Measurements from ENCODE around the gene TSR3.
A peak's percentile ranks its signal among the peaks of the same experiment; 100 is the strongest.

The TSR3 gene

DNA sequence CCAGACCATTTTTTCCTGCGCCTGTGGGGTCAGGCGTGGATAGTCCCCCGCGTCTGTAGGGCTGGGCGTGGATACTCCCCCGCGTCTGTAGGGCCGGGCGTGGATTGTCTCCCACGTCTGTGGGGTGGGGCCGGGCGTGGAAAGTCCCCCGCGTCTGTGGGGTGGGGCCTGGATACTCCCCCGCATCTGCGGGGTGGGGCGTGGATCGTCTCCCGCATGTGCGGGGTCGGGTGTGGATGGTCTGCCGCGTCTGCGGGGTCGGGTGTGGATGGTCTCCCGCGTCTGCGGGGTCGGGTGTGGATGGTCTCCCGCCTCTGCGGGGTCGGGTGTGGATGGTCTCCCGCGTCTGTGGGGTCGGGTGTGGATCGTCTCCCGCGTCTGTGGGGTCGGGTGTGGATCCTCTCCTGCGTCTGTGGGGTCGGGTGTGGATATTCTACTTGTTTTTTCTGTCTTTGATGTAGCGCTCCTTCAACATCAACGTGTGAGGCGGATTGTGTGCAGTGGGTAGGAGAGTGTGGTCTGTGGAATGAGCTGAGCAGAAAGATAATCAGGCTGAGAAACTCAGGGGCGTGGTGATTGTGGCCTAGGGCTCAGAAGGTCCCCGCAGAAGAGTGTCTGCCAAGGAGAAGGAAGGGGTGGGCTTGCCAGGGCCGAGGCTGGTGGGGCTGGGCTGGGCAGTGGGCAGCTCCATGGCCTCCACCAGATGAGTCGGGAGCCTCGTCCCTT lies 3.3 kb upstream of the TSR3 start:
- DNase-seq (ENCODE audit: low read depth in 2 of 2) = no peak

DNA sequence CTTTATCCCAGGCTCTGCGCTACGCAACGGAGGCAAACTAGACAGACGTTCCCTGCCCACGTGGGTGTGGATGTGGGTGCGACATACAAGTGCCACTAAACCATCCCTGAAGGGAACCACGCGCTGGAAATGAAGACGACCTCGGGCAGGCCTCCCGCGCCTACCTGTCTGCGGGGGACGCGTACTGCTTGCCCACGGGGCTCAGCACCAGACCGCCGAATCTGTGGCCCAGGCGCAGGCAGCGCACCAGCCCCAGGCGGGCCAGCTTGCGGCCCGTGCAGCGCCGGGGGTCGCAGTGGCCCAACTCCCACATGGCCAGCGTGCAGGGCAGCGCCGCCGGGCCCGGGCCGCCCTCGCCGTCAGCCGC lies 480 bp downstream of the TSR3 start:
- DNase-seq (ENCODE audit: low read depth in 2 of 2) = no peak

DNA sequence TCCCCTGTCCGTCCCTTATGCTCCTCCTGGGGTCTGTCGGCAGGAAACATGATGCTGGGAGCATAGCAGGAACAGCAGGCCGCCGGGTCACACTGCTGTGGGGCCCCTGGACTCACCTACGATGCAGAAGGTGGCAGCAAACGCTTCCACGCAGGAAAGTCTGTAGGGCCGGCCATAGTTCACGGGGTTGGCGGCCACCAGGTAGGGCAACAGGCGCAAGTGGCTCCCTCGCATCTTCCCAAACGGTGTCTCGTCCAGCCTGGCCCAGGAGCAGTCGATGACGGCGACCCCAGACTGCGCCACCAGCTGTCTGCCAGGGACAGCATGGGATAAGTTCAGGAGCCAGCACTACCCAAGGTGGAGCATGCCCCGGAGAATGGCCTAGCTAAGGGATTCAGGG lies 987 bp downstream of the TSR3 start:
- DNase-seq (ENCODE audit: low read depth in 2 of 2) = no peak

DNA sequence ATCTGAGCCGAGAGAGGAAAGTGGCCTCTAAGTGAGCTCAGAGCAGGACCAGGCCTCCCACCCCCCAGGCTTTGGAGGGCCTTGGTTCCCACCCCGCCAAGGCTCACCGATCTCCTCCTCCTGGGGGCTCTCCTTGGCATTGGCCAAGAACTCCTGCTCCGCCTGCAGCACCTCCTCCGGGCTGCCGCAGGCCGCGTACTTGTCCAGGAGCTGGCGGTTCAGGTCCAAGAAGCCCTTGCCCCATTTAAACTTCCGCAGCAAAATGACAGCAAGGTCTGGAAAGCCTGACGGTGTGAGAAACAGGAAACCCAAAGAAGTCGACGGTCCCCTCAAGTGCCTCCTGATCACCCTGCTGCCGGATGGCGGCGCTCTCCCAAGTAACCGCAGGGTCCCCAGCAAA lies 1.7 kb downstream of the TSR3 start:
- DNase-seq (ENCODE audit: low read depth in 2 of 2) = no peak

DNA sequence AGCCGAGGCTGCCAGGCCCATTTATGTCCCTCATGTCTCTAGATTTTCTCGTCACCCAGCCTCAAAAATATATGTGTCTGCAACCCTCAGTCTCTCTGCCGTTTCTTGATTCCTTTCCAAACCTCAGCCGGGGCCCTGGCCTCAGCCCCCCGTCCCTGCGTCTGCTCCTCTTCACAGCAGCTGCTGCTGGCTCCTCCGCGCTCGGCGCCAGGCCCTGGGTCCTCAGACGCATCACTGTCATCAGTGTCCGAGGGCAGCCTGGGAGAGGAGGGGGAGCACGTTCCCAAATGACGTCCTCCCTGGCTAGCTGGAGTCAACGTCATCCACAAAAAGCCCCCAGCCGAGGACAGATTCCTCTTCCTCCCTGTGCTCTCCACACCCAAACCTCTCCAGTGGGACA lies 2.3 kb downstream of the TSR3 start:
- DNase-seq (ENCODE audit: low read depth in 2 of 2) = no peak

DNA sequence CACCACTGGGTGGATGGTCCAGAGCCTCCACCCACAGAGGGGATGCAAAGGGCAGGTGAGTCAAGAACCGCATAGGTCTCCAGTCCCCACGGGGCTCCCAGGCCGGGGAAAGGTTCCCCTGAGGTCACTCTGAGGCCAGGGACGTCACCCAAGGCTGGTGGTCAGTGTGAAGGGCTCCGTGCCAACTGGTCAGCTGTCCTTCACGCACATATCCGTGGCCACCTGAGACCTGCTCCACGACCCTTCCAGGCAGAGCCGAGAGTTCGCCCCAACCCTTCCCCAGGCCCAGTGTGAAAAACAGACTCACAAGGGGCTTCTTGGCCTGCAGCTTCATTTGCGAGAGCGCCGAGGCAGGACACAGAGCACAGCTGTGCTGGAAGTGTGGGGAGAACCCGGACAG lies 2.8 kb downstream of the TSR3 start:
- no peak for DNase-seq (ENCODE audit: low read depth in 2 of 2)

DNA sequence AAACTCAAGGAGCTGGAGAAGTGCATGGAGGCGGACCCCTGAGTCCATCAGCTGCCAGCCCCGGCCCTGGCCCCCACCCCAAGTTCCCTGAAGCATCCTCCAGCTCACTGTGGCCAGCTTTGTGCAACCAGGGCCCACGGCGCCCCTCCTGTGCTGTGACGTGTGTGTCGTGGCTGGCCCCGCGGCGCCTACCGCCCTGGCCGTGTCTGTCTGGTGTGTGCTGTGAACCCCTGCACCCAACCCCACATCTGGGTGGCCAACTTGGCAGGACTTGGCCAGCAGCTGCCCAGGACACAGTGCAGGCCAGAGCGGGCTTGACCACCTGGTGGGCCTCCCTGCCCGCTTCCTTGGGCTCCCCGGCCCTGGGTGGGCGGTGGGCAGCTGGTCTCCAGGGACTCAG lies 3.2 kb downstream of the TSR3 start:
- no peak for DNase-seq (ENCODE audit: low read depth in 2 of 2)

DNA sequence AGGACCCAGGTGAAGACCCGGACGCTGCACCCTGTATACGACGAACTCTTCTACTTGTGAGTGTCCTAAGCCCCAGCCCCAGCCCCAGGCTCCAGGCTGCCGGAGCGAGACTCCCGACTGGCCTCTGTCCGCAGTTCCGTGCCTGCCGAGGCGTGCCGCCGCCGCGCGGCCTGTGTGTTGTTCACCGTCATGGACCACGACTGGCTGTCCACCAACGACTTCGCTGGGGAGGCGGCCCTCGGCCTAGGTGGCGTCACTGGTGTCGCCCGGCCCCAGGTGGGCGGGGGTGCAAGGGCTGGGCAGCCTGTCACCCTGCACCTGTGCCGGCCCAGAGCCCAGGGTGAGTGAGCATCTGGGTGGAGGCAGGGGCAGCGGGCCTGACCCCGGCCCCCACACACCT lies 3.7 kb downstream of the TSR3 start:
- DNase-seq (ENCODE audit: low read depth in 2 of 2) = no peak

DNA sequence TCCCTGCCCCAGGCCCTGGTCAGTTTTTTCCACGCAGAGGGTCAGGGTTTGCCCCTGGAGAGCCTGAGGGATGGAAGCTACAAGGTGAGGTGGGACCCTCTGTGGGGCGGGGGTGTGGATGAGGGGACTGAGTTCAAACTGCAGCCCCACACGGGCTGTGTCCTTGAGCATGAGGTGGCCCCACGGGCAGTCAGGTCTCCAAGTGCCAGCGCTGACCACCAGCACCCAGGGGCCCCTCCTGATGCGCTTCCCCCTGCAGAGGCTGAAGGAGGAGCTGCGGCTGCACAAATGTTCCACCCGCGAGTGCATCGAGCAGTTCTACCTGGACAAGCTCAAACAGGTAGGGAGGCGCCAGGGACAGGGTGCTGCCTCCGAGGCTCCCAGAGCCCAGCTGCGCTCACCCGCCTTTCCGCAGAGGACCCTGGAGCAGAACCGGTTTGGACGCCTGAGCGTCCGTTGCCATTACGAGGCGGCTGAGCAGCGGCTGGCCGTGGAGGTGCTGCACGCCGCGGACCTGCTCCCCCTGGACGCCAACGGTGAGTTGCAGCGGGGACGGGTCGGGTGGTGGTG lies 4.3 kb downstream of the TSR3 start:
- DNase-seq (ENCODE audit: low read depth in 2 of 2) = no peak

DNA sequence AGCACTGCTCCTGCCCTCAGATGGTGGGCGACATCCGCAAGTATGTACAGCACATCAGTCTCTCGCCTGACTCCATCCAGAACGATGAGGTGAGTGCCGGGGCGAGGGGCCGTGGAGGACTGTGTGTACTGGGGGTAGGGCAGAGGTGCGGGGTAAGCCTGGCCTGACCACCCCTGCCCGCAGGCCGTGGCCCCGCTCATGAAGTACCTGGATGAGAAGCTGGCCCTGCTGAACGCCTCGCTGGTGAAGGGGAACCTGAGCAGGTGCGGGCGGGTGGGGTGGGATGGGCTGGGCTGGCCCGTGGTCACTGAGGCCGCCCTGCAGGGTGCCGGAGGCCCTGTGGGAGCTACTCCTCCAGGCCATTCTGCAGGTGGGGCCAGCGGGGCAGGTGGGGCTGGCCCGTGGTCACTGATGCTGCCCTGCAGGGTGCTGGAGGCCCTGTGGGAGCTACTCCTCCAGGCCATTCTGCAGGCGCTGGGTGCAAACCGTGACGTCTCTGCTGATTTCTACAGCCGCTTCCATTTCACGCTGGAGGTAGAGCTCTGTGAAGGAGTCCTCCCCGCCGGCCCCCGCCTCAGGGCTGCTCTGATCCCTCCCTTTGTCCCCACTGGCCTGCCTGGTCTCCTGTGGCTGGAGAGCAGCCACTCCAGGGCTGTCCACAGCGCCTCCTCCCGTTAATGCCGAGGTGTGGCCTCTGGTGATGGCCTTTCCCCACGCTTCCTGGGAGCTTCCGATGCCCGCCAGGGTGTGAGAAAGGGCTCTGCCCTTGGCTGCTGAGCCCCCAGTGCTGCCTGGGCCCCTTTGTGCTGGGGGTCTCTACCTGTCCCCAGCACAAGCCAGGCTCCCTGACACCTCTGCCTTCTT lies 5.0 kb downstream of the TSR3 start:
- DNase-seq (ENCODE audit: low read depth in 2 of 2) = no peak

DNA sequence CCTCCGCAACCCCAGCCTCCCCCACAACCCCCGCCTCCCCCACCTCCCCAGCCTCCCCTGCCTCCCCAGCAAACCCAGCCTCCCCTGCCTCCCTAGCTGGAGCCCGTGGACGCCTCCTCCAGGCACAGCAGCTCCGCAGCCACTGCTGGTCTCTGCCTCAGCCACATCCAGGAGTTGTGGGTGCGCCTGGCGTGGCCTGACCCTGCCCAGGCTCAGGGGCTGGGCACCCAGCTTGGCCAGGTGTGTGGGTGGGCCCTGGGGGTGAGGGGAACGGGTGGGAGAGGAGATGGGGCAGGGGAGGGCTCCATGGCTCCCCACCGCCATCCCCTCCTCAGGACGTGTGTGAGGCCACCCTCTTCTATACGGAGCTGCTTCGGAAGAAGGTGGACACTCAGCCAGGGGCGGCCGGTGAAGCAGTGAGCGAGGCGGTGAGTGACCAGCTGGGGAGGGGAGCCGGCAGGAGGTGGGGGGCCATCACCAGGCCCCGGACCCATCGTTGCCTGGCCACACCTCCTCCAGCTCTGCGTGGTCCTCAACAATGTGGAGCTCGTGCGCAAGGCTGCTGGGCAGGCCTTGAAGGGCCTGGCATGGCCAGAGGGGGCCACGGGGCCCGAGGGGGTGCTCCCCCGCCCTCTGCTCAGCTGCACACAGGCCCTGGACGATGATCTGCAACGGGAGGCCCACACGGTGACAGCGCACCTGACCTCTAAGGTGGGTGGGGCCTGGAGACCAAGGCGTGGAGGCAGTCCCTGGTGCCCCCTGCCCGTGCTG lies 5.8 kb downstream of the TSR3 start:
- no peak for DNase-seq (ENCODE audit: low read depth in 2 of 2)

DNA sequence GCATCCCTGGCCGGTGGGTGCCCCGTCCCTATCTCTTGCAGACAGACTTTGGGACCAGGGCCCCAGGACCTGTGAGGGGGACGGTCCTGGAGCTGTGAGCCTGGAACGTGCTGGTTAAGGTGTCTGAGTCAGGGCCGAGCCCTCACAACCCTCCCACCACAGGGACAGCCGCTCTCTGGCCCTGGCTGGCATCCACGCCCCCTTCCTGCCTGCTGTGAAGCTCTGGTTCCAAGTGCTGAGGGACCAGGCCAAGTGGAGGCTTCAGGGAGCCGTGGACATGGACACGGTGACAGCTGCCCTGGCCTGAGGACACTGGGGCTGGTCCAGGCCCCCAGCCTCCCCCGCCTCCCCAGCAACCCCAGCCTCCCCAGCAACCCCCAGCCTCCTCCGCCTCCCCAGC lies 6.6 kb downstream of the TSR3 start:
- no peak for DNase-seq (ENCODE audit: low read depth in 2 of 2)

DNA sequence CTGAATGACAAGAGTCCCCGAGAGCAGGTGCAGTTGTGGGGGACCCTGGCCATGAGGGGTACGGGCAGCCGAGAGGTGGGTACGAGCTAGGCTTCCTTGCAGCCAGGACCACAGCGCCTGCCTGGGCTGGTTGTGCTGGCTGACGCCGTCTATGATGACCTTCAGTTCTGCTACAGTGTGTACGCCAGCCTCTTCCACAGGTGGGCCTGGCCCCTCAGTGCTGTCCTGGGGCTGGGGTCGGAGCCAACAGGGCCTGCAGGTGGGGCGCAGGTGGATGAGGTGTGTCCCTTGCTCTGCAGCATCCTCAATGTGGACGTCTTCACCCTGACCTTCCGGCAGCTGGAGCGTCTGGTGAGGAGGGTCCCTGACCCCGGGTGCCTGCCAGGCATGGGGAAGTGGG lies 7.2 kb downstream of the TSR3 start:
- no peak for DNase-seq (ENCODE audit: low read depth in 2 of 2)

DNA sequence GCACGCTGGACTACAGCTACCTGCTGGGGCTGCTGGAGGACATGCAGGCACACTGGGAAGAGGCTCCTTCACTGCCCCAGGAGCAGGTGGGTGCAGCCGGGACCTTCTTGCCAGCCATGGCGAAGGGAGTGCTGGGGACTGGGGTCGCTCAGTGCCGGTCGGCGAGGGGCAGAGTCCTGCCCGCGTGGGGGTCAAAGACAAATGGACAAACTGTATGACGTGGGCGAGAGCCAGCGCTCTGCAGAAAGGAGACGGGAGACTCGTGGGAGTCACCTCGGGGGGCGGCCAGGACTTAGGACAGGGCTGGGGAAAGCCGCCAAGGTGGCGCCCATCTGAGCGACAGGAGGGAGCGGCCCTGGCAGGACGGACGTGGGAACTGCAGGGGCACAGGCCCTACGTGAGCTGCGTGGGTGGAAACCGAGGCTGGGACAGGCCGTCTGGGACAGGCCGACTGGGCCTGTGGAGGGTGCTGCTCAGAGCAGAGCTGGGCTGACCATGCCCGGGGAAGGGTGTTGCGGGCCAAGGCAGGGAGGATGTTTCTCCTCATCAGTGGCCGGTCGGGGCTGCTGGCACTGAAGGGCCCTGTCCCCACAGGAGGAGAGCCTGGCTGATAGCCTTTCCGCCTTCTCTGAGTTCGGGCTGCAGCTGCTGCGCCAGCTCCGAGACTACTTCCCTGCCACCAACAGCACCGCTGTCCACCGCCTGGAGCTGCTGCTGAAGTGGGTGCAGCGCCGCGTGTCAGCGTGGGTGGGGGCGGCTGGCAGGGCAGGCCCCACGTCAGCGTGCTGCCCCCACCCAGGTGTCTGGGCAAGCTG lies 8.0 kb downstream of the TSR3 start:
- DNase-seq (ENCODE audit: low read depth in 2 of 2) = no peak

DNA sequence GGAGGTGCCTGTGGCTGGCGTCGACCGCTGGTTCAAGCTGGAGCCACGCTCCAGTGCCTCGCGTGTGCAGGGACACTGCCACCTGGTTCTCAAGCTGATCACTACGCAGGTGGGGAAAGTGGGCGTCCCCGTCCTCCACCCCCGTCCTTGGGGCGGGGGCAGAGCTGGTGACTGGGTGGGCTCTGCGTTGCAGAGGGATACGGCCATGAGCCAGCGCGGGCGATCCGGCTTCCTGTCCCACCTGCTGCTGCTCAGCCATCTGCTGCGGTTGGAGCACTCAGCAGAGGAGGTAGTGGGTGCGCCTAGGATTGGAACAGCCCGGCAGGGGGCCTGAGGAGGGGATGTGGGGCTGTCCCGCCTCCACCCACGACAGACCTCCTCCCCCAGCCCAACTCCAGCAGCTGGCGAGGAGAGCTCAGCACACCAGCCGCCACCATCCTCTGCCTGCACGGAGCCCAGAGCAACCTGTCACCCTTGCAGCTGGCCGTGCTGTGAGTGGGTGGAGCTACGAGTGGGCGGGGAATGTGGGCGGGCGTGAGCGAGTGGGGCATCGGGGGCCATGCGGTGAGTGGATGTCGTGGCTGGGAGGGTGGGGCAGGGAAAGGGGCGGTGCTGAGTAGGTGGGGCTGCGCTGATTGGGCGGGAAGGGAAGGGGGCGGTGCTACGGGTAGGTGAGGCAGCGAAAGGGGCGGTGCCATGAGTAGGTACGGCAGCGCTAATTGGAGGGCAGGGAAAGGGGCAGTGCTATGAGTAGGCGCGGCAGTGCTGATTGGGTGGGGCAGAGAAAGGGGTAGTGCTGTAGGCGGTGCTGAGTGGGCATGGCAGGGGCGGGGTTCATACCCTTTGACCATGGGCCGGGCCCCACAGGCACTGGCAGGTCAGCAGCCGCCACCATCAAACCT lies 8.9 kb downstream of the TSR3 start:
- DNase-seq (ENCODE audit: low read depth in 2 of 2) = peak; percentile 87 to 89

DNA sequence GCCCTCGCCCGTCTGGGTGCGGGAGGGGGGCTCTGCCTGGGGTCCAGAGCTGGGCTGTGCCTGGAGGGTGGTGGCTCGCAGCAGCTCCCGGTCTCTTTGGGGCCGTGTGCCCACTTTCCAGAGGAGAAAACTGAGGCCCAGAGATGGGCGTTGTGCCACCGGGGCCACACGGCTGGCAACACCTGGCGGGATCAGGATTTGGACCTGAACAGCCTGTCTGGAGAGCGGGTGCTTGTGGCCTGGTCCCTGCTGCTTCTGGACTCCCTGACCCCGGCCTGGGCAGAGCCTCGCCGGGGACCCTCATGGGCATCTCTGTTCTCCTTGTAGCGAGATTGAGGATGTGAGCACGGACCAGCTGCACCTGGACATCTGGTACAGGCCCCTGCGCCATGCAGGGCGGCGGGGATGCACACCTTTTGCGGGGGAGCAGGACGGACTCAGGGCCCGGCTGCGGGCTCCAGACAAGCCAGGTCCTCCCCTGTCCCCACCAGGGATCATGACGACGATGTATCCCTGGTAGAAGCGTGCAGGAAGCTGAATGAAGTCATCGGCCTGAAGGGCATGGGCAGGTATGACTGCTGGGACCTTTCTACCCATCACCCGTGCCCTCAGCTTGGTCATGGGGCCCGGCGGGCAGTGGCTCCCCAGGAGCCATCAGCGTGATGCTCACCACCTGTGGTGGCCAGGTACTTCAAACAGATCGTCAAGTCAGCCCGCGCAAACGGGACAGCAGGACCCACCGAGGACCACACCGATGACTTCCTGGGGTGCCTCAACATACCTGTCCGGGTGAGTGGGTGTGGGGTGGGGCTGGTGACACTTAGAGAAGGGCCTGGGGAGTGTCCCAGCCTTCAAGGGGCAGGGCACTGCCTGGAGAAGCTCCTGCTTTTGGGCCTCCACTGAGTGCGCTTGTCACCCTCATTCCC lies 9.9 kb downstream of the TSR3 start:
- no peak for DNase-seq (ENCODE audit: low read depth in 2 of 2)

DNA sequence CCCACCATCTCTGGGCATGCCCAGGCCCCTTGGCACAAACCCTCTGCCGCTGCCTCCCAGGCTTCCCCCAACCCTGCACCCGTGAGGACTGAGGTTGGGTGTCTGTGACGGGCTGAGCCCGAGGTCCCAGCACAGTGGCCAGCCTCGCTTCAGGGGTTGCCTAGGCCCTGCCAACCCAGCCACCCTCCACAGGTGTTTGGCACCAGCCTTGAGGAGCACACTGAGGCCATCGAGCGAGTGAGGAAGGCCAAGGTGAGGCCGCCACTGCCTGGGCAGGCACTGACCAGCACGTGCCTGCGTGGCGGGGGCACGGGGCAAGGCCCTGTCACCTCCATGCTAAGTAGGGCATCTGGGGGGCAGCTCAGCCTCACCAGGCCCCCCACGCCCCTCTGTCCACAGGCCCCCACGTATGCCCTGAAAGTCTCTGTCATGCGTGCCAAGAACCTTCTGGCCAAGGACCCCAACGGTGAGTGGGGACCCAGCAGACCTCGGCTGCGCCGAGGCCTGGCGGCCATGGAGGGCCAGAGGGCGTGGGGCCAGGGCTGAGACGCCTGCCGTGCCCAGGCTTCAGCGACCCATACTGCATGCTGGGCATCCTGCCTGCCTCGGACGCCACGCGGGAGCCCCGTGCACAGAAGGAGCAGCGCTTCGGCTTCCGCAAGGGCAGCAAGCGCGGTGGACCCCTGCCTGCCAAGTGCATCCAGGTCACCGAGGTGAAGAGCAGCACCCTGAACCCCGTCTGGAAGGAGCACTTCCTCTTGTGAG lies 10.8 kb downstream of the TSR3 start:
- no peak for DNase-seq (ENCODE audit: low read depth in 2 of 2)

DNA sequence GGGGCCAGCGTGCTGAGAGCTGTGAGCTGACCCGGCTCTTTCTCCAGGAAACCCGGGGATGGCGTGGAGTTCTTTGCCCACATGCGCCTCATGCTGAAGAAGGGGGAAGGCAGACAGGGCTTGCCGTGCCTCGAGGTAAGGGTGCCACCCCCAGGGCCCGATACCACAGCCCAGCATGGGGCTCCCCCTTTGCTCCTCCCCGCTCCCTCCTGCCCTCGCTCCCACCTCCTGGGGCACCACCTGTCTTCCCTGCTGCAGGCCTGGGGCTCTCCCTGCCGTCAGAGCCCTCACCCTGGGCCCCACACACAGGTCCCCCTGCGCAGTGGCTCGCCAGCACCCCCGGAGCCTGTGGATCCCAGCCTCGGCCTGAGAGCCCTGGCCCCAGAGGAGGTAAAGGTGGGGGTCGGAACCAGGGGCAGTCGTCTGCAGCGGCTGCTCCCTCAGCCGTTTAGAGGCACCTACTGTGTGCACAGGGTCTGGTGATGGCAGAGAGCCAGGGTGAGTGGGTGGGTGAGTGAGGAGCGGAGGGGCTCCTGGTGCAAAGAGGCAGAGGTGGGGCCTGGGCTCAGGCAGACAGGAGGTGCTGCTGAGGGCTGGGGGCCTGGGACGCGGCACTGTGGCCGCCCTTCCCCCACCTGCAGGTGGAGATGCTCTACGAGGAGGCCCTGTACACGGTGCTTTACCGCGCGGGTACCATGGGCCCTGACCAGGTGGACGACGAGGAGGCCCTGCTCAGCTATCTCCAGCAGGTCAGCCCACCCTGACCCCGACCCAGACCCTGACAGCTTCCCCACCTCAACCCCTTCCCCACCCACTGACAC lies 12.6 kb downstream of the TSR3 start:
- DNase-seq (ENCODE audit: low read depth in 2 of 2) = no peak
